Common myeloid progenitor, CD34-positive (primary cell): ENCODE results near the gene CLMN.
A peak's percentile ranks its signal among the peaks of the same experiment; 100 is the strongest.
"Not testable (repeated sequence)": the region's sequence is repeated elsewhere in the genome, so short reads cannot be mapped to it uniquely, and the experiment has no call there.

Experiments
- CTCF ChIA-PET: fragments of 350-600 bp; sonication (Branson Sonifier 250); formaldehyde crosslinking; loops from one replicate; lab custom pipeline; 2021; ENCODE audit warnings: antibody characterized with exemption; lab: Charles Lee
- POLR2A ChIA-PET: fragments of 350-600 bp; sonication (Branson Sonifier 250); formaldehyde crosslinking; loops from one replicate; lab custom pipeline; 2021; ENCODE audit warnings: antibody characterized with exemption; lab: Charles Lee
- DNase-seq, 3 donors: peaks; one replicate each; pipeline versions ENCODE4 v3.0.0 to v3.0.0-alpha.2; 2013
- H3K27ac ChIP-seq, 2 experiments: 1 replicate in 1 of 2; 2 replicates in 1 of 2; pipeline ENCODE4 v1.7.0; 2013; ENCODE audit warnings: inconsistent platforms in 2 of 2, low read length in 2 of 2, mild to moderate bottlenecking in 2 of 2, low read depth in 1 of 2, moderate library complexity in 1 of 2; ENCODE audit not compliant: severe bottlenecking in 2 of 2, insufficient read depth in 1 of 2, poor library complexity in 1 of 2
- H3K27me3 ChIP-seq, 5 experiments: replicated peaks in 2 of 5; 1 replicate in 3 of 5; 2 replicates in 2 of 5; pipeline versions ENCODE4 v1.6.1 to v1.7.0; 2013; ENCODE audit warnings: low read length in 4 of 5, mild to moderate bottlenecking in 2 of 5, moderate library complexity in 2 of 5, inconsistent platforms in 1 of 5; ENCODE audit not compliant: insufficient read depth in 5 of 5, control insufficient read depth in 4 of 5
- H3K36me3 ChIP-seq, 4 experiments: 1 replicate in 2 of 4; 2 replicates in 2 of 4; pipeline versions ENCODE4 v1.6.1 to v1.7.0; 2013; ENCODE audit warnings: low read length in 3 of 4, control low read depth in 1 of 4, mild to moderate bottlenecking in 1 of 4; ENCODE audit not compliant: control insufficient read depth in 4 of 4, insufficient read depth in 4 of 4
- H3K4me1 ChIP-seq, 4 experiments: 1 replicate in 3 of 4; 2 replicates in 1 of 4; pipeline versions ENCODE4 v1.6.1 to v1.7.1; 2013; ENCODE audit warnings: low read length in 3 of 4, mild to moderate bottlenecking in 3 of 4, control low read depth in 1 of 4, inconsistent platforms in 1 of 4, moderate library complexity in 1 of 4; ENCODE audit not compliant: control insufficient read depth in 4 of 4, insufficient read depth in 4 of 4; ENCODE audit errors: control extremely low read depth in 1 of 4
- H3K4me3 ChIP-seq, 7 experiments: 1 replicate in 4 of 7; 2 replicates in 3 of 7; pipeline versions ENCODE4 v1.5.1 to v1.7.0; 2013; ENCODE audit warnings: mild to moderate bottlenecking in 7 of 7, low read length in 6 of 7, moderate library complexity in 6 of 7, inconsistent platforms in 2 of 7, low read depth in 2 of 7, control low read depth in 1 of 7; ENCODE audit not compliant: insufficient read depth in 4 of 7, control insufficient read depth in 1 of 7; ENCODE audit errors: extremely low read depth in 1 of 7
- H3K9me3 ChIP-seq, 5 experiments: 1 replicate in 4 of 5; 2 replicates in 1 of 5; pipeline versions ENCODE4 v1.6.1 to v1.7.1; 2013; ENCODE audit warnings: low read length in 4 of 5, mild to moderate bottlenecking in 2 of 5, inconsistent platforms in 1 of 5, low read depth in 1 of 5, moderate library complexity in 1 of 5; ENCODE audit not compliant: control insufficient read depth in 4 of 5, insufficient read depth in 2 of 5; ENCODE audit errors: control extremely low read depth in 1 of 5
- WGBS: methylation state at CpG from one replicate; pipeline ENCODE4 v1.1.5; 2013; ENCODE audit not compliant: insufficient coverage; 5-methylcytosine and 5-hydroxymethylcytosine counted together

Gene CLMN

DNA sequence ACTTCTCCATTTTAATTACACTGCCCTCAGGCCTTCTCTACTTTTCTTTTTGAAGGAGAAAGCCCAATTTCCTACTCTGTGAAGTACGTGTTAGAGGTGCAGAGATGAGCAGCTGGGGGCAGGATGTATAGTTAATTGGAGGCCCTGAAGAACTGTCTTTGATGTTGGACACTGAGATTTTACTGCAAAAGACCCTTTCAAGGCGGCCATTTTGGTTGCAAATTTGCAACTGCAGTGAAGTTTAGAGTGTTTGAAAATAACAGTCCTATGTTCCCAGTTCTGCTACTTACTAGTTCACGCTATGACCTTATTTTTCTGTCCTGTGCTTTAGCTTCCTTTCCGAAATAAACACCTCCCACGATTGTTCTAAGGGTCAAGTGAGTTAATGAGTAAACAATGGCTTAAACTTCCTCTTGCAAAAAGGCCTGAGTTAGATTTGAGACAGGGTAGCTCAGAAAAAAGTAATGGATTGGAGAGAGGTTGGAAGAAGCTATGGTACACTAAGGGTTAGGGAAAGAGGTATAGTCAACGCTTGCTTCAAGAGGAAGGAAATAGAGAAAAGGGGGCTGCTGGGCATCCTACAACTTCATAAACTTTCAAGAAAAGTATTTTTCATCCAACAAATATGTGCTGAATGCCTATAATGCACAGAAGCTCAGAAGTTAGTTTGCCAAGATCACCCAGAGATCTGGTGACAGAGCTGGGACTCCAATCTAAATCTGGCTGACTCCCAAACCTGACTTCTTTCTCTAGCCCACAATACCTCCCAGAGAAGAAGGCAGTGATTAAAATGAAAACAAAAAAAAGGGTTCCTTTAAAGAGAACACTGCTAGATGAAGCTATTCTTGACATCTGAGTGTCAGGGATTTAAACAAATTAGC, 135.9 kb downstream of the CLMN start:
- no peak overlapping the region for H3K27ac ChIP-seq
- no peaks in the 10 kb centered on the region for H3K27me3 ChIP-seq
- peaks cover 14 to 42% (median 39%) of the 10 kb centered on the region in 4 experiments for H3K4me1 ChIP-seq
- CTCF ChIA-PET, result interaction anchor here (1.0 to 5.0 kb wide), 4 partner anchors 11 to 81 kb away, joined by 3 to 27 read pairs (median 16); no protein-coding TSS in a partner anchor
- POLR2A ChIA-PET, result interaction anchor here (0.8 kb wide), 1 partner anchor 9 kb away, joined by 3 read pairs; no protein-coding TSS in a partner anchor
- WGBS, result 78% methylated on average over 4 of the region's 6 CpGs
- no peaks in the 10 kb centered on the region for H3K36me3 ChIP-seq
- H3K9me3 ChIP-seq, result peaks cover 0 to 9% (median 0%) of the 10 kb centered on the region in 5 experiments
- H3K4me3 ChIP-seq, result no peak overlapping the region
- peak in 1 of 3 donors; percentile 42 for DNase-seq

DNA sequence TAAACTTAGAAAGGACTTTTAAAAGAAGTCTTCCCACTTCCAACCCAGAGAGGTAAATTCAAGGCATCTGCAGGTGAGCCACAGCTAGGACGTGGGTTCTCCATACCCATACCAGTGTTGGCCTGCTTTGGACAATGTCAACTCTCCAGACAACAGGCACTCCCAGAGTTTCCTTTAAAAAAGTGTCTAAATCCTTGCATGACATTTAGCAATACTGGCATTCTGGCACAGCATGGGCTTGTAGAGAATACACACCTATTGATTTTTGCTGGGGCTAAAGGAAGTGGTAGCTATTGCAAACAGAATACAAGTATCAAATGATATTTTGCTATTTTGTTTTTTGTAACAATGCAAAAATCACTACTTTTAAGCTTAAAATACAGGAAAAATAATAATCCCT, 136.6 kb downstream of the CLMN start:
- Histone ChIP-seq H3K9me3 (peaks cover 0 to 3% (median 0%) of the 10 kb centered on the region in 5 experiments), H3K4me3 (no peak overlapping the region), H3K4me1 (peaks cover 14 to 42% (median 39%) of the 10 kb centered on the region in 4 experiments), H3K36me3 (no peaks in the 10 kb centered on the region), H3K27ac (no peak overlapping the region), H3K27me3 (no peaks in the 10 kb centered on the region)
- CTCF ChIA-PET, result interaction anchor here (1.3 to 5.0 kb wide), 3 partner anchors 11 to 65 kb away, joined by 4 to 27 read pairs (median 26); no protein-coding TSS in a partner anchor
- POLR2A ChIA-PET, result no interaction called here
- WGBS, result 100% methylated on average over 1 of the region's 1 CpG
- DNase-seq, result no peak

GRCh38 chr14:95182379-95182778, 137.3 kb downstream of the CLMN start:
- Histone ChIP-seq H3K27me3 (no peaks in the 10 kb centered on the region), H3K27ac (no peak overlapping the region), H3K4me3 (no peak overlapping the region), H3K9me3 (no peaks in the 10 kb centered on the region), H3K36me3 (no peaks in the 10 kb centered on the region), H3K4me1 (peaks cover 14 to 40% (median 39%) of the 10 kb centered on the region in 4 experiments)
- POLR2A ChIA-PET, result no interaction called here
- DNase-seq, result no peak
- WGBS, result 87% methylated on average over 6 of the region's 8 CpGs
- CTCF ChIA-PET, result interaction anchor here (1.3 to 4.2 kb wide), 3 partner anchors 10 to 64 kb away, joined by 4 to 27 read pairs (median 4); no protein-coding TSS in a partner anchor

GRCh38 chr14:95180966-95181741, 138.6 kb downstream of the CLMN start:
- DNase-seq, result no peak
- Histone ChIP-seq H3K4me3 (no peak overlapping the region), H3K9me3 (no peaks in the 10 kb centered on the region), H3K27ac (no peak overlapping the region), H3K36me3 (no peaks in the 10 kb centered on the region), H3K4me1 (peaks cover 10 to 28% (median 27%) of the 10 kb centered on the region in 4 experiments), H3K27me3 (no peaks in the 10 kb centered on the region)
- ChIA-PET CTCF (interaction anchor here (1.8 kb wide), 1 partner anchor 15 kb away, joined by 4 read pairs; no protein-coding TSS in a partner anchor), POLR2A (no interaction called here)
- WGBS, result 97% methylated on average over 6 of the region's 8 CpGs

- no CpG with 5 or more reads among the region's 3 CpGs for WGBS
- H3K36me3 ChIP-seq, DNase-seq, H3K27me3 ChIP-seq, H3K4me3 ChIP-seq, H3K27ac ChIP-seq, CTCF ChIA-PET, POLR2A ChIA-PET, H3K9me3 ChIP-seq: not testable (repeated sequence)
- peaks cover 0 to 11% (median 4%) of the 10 kb centered on the region in 4 experiments for H3K4me1 ChIP-seq
Observed at GRCh38 chr14:95175670-95176069, 144.0 kb downstream of the CLMN start.

DNA sequence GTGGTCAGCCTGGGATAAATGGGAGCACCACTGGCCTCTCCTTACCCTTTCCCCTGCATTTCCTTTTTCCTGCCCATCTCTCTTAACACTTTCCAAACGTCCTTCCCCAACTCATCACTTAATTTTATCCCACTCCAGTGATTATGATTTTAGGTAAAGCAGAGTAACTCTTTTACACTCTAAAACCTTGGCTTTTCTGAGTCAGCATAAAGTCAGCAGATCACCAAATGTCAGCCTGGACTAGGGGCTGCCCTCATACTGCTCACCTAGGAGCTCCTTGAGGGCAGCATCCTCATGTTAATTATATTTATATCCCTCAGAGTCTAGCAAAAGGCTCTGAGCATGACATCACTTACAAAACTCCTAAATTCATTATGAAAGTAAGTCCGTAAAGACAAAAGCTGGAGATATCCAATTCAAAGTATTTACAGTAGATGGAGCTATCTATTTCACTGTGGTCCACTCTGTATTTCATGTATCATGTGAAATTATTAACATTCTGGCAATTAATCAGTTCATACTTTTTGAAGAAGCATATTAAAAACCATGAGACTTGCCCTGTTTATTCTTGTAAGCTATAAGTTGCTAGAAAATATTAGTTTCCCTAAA, 145.4 kb downstream of the CLMN start:
- no CpG with 5 or more reads among the region's 2 CpGs for WGBS
- no peak overlapping the region for H3K27ac ChIP-seq
- no peaks in the 10 kb centered on the region for H3K9me3 ChIP-seq
- H3K27me3 ChIP-seq, result no peaks in the 10 kb centered on the region
- peak in 1 of 3 donors; percentile 48 for DNase-seq
- CTCF ChIA-PET, result interaction anchor here (0.8 to 5.7 kb wide), 7 partner anchors 10 to 254 kb away, joined by 3 to 27 read pairs (median 5); no protein-coding TSS in a partner anchor
- no peak overlapping the region for H3K4me3 ChIP-seq
- POLR2A ChIA-PET, result interaction anchor here (1.0 kb wide), 1 partner anchor 10 kb away, joined by 3 read pairs; no protein-coding TSS in a partner anchor
- H3K4me1 ChIP-seq, result peaks cover 0 to 11% (median 4%) of the 10 kb centered on the region in 4 experiments
- no peaks in the 10 kb centered on the region for H3K36me3 ChIP-seq
